Thyroid gland (tissue), 4 donors: ENCODE results near the gene SLC7A6OS.

Source experiments
- POLR2A ChIP-seq, 2 donors: fragments of 450-650 bp; IDR thresholded peaks; one replicate each; pipeline ENCODE4 v1.6.1; 2017; ENCODE audit warnings: antibody characterized with exemption in 2 of 2, mild to moderate bottlenecking in 2 of 2, moderate library complexity in 1 of 2
- TF ChIP-seq, protein P1 (sequence below), 6 experiments: fragments of 200-600 bp in 3 of 6; fragments of 450-650 bp in 3 of 6; sonication (generic) in 3 of 6; IDR thresholded peaks; one replicate each; pipeline ENCODE4 v1.5.1; 2016 to 2019; ENCODE audit warnings: antibody characterized with exemption in 6 of 6, mild to moderate bottlenecking in 2 of 6, inconsistent platforms in 1 of 6, moderate library complexity in 1 of 6

DNA sequence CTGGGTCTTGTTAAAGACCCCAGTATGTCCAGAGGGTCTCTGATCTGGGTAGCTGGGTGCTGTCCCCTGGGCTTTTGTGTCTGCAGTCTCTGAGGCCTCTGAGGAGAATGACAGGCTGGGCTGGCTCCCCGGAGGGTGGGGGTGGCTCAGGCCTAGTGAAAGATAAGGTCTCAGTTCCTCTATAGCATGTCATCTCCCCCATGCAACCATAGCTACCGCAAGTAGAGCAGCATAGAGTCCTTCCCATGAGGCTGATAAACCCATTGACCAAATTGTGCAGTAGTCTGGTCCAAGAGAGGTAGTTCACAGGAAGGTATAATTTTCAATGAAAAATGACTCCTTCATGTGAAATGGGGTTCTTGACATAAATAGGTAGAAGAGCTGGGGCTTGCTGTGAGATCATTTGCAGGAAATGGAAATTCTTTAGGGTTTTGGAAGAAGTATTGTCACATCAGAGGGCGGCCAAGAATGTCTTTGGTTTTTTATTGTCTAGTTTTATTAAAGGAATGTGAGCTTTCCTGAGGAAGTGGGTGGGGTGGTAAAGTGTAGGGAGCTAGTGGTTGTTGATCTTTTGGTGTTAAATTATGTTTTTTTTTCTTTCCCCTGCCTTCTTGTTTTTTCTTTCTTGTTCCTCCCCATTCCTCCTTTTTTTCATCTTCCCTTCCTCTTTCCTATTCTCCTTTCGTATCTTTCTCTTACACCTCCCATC is 21.0 kb downstream of the SLC7A6OS start:
- TF ChIP-seq POLR2A (IDR thresholded peaks at IDR 0.05) = no peak
- TF ChIP-seq, protein P1, sequence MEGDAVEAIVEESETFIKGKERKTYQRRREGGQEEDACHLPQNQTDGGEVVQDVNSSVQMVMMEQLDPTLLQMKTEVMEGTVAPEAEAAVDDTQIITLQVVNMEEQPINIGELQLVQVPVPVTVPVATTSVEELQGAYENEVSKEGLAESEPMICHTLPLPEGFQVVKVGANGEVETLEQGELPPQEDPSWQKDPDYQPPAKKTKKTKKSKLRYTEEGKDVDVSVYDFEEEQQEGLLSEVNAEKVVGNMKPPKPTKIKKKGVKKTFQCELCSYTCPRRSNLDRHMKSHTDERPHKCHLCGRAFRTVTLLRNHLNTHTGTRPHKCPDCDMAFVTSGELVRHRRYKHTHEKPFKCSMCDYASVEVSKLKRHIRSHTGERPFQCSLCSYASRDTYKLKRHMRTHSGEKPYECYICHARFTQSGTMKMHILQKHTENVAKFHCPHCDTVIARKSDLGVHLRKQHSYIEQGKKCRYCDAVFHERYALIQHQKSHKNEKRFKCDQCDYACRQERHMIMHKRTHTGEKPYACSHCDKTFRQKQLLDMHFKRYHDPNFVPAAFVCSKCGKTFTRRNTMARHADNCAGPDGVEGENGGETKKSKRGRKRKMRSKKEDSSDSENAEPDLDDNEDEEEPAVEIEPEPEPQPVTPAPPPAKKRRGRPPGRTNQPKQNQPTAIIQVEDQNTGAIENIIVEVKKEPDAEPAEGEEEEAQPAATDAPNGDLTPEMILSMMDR (IDR thresholded peaks at IDR 0.05) = no peak
